Ishikawa (cell line): ENCODE results near the gene PNLIPRP2.

Source experiments
- CEBPB ChIP-seq: IDR thresholded peaks from 2 replicates; pipeline ENCODE4 v1.6.1; 2012
- CREB1 ChIP-seq: IDR thresholded peaks from 2 replicates; pipeline ENCODE4 v1.6.1; 2012; ENCODE audit warnings: low read depth
- EGR1 ChIP-seq: IDR thresholded peaks from 2 replicates; pipeline ENCODE4 v1.6.1; 2012
- EP300 ChIP-seq: IDR thresholded peaks from 2 replicates; pipeline ENCODE4 v1.6.1; 2012; ENCODE audit warnings: borderline replicate concordance
- FOXM1 ChIP-seq: IDR thresholded peaks from 2 replicates; pipeline ENCODE4 v1.6.1; 2012; ENCODE audit warnings: low read depth, borderline replicate concordance
- NFIC ChIP-seq: IDR thresholded peaks from 2 replicates; pipeline ENCODE4 v1.6.1; 2012
- RAD21 ChIP-seq: IDR thresholded peaks from 2 replicates; pipeline ENCODE4 v1.6.1; 2012; ENCODE audit warnings: low read depth
- TAF1 ChIP-seq: IDR thresholded peaks from 2 replicates; pipeline ENCODE4 v1.6.1; 2012; ENCODE audit warnings: low read depth, mild to moderate bottlenecking
- TCF12 ChIP-seq: IDR thresholded peaks from 2 replicates; pipeline ENCODE4 v1.6.1; 2012; ENCODE audit warnings: low read depth
- TEAD4 ChIP-seq: IDR thresholded peaks from 2 replicates; pipeline ENCODE4 v1.6.1; 2012
- YY1 ChIP-seq: IDR thresholded peaks from 2 replicates; pipeline ENCODE4 v1.6.1; 2012; ENCODE audit warnings: low read depth
- ZBTB7A ChIP-seq: IDR thresholded peaks from 2 replicates; pipeline ENCODE4 v1.6.1; 2012; ENCODE audit warnings: low read depth
- TF ChIP-seq, protein P1 (sequence below): IDR thresholded peaks from 2 replicates; pipeline ENCODE4 v1.6.1; 2012
- TF ChIP-seq, protein P2 (sequence below): IDR thresholded peaks from 2 replicates; pipeline ENCODE4 v1.6.1; 2012
- TF ChIP-seq, protein P3 (sequence below): IDR thresholded peaks from 2 replicates; pipeline ENCODE4 v1.6.1; 2012; ENCODE audit warnings: low read depth, mild to moderate bottlenecking

PNLIPRP2 gene

DNA sequence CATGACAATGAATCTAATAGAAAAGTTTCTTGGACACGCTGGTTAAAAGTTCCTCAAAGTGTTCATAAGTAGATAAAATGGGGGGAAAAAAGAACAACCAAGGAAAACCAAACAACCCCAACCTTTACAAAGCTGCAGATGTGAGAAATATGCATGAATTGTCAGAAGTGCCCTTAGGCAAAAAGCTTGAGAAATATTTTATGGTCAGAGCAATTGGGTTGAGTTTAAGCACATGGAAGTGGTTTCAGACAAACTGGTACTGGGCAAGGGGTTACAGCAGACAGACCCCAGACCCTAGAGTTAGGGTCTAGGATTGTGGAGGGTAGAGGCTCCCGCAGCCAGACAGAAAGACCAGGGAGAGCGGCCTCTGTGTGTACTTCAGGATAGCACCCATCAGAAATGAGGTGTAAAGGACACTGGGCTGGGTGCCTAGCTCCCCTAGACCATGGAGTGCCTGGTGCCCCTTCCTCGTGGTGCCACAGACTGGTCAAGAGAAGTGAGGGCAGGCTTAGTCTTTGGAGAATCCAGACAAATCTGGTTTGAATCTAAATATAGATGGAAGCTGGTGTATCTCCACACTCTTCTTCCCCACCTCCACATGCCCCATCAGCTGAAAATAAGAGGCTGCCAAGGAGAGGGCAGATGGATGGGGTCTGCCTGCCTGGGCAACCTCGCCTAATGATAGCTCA is 37.3 kb downstream of the PNLIPRP2 start:
- TF ChIP-seq ZBTB7A (no peak), CEBPB (no peak), FOXM1 (no peak), TCF12 (no peak), NFIC (no peak), CREB1 (no peak), TAF1 (no peak), YY1 (no peak), TEAD4 (no peak), RAD21 (no peak), EP300 (no peak), EGR1 (no peak)
- TF ChIP-seq, protein P1, sequence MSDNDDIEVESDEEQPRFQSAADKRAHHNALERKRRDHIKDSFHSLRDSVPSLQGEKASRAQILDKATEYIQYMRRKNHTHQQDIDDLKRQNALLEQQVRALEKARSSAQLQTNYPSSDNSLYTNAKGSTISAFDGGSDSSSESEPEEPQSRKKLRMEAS = no peak
- TF ChIP-seq, protein P2, sequence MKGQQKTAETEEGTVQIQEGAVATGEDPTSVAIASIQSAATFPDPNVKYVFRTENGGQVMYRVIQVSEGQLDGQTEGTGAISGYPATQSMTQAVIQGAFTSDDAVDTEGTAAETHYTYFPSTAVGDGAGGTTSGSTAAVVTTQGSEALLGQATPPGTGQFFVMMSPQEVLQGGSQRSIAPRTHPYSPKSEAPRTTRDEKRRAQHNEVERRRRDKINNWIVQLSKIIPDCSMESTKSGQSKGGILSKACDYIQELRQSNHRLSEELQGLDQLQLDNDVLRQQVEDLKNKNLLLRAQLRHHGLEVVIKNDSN = no peak
- TF ChIP-seq, protein P3, sequence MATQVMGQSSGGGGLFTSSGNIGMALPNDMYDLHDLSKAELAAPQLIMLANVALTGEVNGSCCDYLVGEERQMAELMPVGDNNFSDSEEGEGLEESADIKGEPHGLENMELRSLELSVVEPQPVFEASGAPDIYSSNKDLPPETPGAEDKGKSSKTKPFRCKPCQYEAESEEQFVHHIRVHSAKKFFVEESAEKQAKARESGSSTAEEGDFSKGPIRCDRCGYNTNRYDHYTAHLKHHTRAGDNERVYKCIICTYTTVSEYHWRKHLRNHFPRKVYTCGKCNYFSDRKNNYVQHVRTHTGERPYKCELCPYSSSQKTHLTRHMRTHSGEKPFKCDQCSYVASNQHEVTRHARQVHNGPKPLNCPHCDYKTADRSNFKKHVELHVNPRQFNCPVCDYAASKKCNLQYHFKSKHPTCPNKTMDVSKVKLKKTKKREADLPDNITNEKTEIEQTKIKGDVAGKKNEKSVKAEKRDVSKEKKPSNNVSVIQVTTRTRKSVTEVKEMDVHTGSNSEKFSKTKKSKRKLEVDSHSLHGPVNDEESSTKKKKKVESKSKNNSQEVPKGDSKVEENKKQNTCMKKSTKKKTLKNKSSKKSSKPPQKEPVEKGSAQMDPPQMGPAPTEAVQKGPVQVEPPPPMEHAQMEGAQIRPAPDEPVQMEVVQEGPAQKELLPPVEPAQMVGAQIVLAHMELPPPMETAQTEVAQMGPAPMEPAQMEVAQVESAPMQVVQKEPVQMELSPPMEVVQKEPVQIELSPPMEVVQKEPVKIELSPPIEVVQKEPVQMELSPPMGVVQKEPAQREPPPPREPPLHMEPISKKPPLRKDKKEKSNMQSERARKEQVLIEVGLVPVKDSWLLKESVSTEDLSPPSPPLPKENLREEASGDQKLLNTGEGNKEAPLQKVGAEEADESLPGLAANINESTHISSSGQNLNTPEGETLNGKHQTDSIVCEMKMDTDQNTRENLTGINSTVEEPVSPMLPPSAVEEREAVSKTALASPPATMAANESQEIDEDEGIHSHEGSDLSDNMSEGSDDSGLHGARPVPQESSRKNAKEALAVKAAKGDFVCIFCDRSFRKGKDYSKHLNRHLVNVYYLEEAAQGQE = no peak

DNA sequence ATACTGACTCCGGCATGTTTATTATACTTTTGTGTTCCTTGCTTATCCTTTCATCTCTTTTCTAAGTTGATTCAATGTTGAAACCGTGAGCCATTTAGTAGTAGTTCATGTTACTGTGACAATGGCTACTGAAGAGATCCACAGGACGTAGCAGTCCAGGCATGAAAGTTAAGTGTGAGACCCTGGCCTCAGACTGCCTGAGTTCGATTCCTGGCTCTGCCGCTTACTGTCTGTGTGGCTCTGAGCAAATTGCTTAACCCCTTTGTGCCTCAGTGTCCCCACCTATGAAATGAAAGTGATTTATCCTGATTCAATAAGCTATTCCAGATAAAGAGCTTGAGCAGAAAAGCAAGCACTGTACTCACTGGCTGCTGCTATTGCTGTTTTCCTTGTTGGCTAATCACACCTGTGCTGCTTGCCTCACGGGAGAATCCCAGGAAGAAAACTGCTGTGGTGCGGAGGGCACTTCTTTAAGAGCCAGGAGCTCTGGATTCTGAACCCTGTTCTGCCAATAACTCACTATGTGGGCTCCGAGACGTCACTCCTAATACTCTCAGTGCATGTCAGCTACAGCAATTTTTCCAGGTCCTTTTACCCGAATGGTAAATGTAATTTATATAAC is 38.4 kb downstream of the PNLIPRP2 start:
- TF ChIP-seq YY1 (no peak), CEBPB (no peak), RAD21 (no peak), EGR1 (no peak), EP300 (no peak), ZBTB7A (no peak), TEAD4 (no peak), CREB1 (no peak), TAF1 (no peak), FOXM1 (no peak), NFIC (no peak), TCF12 (no peak)
- TF ChIP-seq, protein P2 = no peak
- TF ChIP-seq, protein P3 = no peak
- TF ChIP-seq, protein P1 = no peak

DNA sequence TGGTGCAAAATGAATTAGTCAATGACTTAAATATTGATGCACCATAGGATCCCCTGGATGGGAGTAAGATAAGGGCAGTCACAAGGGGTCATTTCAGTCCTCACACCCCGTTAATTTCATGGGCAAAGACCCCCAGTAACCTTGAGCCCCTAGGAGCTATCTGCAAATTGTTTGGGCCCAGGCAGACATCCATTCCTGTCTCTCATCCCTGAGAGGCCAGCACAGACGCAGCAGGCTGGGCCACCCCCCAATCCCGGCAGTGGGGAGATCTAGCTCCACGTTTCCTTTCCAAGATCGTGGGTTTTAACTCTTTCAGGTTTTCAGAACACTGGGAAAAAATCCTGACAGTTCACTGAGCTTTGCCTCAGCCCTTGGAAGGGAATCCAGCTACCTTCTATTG is 40.1 kb downstream of the PNLIPRP2 start:
- TF ChIP-seq EP300 = no peak
- no peak for TF ChIP-seq TCF12
- TF ChIP-seq, protein P3 = no peak
- no peak for TF ChIP-seq FOXM1
- TF ChIP-seq, protein P2 = no peak
- TF ChIP-seq CEBPB = no peak
- no peak for TF ChIP-seq TAF1
- no peak for TF ChIP-seq TEAD4
- TF ChIP-seq RAD21 = no peak
- no peak for TF ChIP-seq NFIC
- no peak for TF ChIP-seq CREB1
- no peak for TF ChIP-seq YY1
